GM12873 (cell line): ENCODE results near the gene PTPRZ1.

Experiments
- TF ChIP-seq, protein P1 (sequence below): IDR thresholded peaks from 2 replicates; pipeline ENCODE4 v1.5.1; 2012; ENCODE audit warnings: low read depth, mild to moderate bottlenecking, moderate library complexity, low read length, control low read depth; ENCODE audit not compliant: insufficient read depth; ENCODE audit errors: missing control alignments

The PTPRZ1 gene

DNA sequence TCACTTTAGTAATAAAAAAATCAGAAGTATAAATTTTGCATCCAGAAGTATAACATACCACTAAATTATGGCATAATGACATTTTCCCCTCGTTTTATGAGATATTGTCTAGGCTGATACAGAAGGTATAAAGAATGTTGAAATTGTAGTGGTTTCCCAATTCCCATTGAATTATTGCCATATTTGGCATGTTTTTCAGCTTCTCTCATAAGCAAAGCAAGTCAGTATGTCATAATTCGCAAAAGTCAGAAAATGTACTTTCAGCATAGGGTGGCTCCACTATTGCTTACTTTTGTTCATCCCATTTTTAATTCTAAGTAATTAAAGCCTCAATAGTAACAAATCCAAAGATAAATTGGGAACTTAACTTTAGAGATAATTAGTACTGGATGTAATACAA is 19.7 kb upstream of the PTPRZ1 start:
- TF ChIP-seq, protein P1, sequence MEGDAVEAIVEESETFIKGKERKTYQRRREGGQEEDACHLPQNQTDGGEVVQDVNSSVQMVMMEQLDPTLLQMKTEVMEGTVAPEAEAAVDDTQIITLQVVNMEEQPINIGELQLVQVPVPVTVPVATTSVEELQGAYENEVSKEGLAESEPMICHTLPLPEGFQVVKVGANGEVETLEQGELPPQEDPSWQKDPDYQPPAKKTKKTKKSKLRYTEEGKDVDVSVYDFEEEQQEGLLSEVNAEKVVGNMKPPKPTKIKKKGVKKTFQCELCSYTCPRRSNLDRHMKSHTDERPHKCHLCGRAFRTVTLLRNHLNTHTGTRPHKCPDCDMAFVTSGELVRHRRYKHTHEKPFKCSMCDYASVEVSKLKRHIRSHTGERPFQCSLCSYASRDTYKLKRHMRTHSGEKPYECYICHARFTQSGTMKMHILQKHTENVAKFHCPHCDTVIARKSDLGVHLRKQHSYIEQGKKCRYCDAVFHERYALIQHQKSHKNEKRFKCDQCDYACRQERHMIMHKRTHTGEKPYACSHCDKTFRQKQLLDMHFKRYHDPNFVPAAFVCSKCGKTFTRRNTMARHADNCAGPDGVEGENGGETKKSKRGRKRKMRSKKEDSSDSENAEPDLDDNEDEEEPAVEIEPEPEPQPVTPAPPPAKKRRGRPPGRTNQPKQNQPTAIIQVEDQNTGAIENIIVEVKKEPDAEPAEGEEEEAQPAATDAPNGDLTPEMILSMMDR, result no peak

DNA sequence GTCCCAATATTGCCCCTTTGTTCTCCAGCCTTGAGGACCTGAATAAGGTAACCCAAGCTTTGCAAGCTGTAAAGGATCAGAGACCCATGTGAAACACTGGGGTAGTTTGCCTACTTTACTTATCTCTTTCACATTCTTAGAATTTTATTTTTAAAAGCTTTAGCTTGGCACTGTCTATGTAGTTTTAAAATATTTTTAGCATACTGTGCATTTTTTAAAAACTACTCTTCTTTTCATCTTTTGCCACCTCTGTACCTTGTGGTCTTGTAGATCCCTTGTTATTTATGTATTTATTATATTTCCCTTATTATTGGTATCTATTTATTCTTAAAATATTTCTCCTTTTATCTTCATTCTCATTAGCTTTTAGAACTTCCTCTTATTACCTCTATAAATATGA is 12.0 kb upstream of the PTPRZ1 start:
- TF ChIP-seq, protein P1, result no peak

DNA sequence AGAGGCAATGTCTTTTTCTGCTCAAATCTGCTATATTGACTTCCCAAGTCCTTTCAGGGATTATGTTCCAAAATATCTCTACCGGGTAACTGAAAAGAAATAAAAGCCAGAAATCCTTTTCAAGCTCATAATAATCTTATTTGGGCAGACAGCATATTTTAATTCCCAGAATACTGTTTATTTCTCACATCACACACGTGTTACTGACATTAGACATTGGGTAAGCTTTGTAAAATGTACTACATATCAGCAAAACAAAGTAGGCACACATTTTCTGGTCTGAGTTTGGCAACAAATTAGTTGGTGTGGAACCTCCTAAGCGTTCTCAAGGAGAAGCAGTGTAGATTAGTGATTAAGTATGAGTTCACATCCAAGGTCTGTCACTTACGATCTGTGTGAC is 10.4 kb upstream of the PTPRZ1 start:
- TF ChIP-seq, protein P1, result no peak

DNA sequence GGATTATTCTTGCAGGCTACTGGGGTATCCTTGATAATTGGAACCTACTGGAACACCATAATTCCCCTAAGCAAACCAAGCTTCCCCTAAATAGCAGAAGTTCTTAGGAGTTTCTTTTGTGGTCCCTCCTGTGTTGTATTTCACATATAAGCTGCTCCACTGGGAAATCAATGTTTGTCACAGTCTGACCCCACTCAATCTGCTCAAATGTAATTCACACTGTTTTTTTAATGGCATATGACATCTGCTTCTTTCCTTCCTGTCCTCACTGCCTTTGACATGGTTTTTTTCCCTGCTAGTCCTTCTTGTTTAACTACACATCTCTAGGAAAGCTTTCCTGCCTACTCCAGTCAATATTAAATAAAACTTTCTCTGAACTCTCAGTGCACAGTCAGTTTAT is 1.8 kb upstream of the PTPRZ1 start:
- TF ChIP-seq, protein P1, result no peak

DNA sequence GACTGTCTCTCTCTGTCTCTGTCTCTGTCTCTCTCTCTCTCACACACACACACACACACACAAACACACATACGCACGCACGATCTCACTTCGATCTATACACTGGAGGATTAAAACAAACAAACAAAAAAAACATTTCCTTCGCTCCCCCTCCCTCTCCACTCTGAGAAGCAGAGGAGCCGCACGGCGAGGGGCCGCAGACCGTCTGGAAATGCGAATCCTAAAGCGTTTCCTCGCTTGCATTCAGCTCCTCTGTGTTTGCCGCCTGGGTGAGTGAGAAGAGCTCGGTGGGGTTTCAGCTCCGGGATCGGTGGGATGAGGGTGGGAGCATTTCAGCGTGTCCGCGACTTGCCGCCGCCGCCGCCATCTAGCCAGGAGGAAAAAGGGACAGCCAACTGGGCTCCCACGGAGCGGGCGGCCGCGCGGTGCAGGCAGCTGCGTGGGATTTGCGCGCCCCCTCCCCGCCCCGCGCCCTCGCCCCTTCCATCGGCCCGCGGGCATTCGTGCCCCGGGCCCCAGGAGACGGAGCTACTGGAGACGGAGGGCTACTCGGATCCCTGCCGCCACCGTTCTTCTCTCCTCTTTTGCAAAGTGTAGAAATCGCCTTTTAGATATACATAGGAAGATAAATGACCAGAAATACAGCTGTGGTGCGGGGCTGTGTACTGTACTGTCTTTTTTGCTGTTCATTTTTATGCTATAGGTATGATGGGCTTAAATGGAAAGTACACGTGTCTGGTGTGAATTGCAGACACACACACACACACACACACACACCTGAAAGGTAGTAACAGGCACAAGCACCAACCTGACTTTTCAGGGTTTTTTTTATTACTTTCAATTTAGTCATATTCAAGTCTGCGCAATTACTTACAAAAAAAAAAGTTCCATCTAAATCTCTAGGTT is 581 bp downstream of the PTPRZ1 start:
- TF ChIP-seq, protein P1, result no peak

DNA sequence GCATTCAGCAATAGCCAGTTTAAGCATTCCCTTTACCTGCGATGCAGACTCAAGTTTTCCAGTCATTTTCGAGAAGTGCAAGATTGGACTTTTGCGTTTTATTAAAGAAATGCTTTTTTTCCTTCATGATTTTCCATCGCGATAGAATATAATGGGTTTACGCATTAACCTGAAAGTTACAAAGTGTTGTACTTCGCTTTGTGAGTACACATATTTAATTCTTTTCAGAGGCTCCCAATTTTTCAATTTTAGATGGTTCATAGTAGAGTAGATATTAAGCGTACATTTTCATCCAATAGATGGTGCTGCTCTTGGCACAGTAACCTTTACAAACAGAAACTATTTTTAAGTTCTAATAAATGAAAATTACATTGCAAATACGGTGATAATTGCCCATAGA is 1.3 kb downstream of the PTPRZ1 start:
- TF ChIP-seq, protein P1, result no peak

DNA sequence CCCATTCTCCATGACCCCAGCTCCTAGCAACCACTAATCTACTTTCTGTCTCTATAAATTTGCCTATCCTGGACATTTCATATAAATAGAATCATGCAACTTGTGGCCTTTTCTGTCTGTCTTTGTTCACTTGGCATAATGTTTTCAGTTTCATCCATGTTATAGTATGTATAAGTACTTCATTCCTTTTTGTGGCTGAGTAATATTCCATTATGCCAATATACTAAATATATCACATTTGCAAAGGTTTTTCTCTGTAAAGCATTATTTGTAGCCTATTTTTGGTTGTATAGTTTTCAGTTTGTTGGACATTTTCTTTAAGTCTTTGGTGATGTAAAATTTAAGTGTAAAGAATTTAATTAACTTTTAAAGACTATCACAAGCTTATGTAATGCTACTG is 2.2 kb downstream of the PTPRZ1 start:
- TF ChIP-seq, protein P1, result no peak
